HEK293 (cell line): ENCODE measurements around the gene PRSS16.

Experiments
- EGR2 ChIP-seq: fragments of 450-650 bp; formaldehyde crosslinking; IDR thresholded peaks from 2 replicates; pipeline ENCODE4 v1.5.1; 2016; ENCODE audit warnings: low read depth, missing biosample characterization, missing genetic modification characterization
- TRIM28 ChIP-seq: IDR thresholded peaks from 2 replicates; pipeline ENCODE4 v1.6.1; 2011; ENCODE audit warnings: low read length, control low read depth, borderline replicate concordance
- ZBTB1 ChIP-seq: fragments of 450-650 bp; formaldehyde crosslinking; IDR thresholded peaks from 2 replicates; pipeline ENCODE4 v1.5.1; 2016; ENCODE audit warnings: missing biosample characterization, missing genetic modification characterization
- ZNF121 ChIP-seq: fragments of 450-650 bp; formaldehyde crosslinking; IDR thresholded peaks from 2 replicates; pipeline ENCODE4 v1.5.1; 2016; ENCODE audit warnings: missing biosample characterization, missing genetic modification characterization
- ZNF133 ChIP-seq: fragments of 450-650 bp; formaldehyde crosslinking; IDR thresholded peaks from 2 replicates; pipeline ENCODE4 v1.5.1; 2016; ENCODE audit warnings: missing biosample characterization, missing genetic modification characterization
- ZNF274 ChIP-seq, 2 experiments: fragments of 200-500 bp in 1 of 2; fragments of 450-650 bp in 1 of 2; sonication (Bioruptor generic) in 1 of 2; formaldehyde crosslinking in 1 of 2; IDR thresholded peaks; 2 replicates each; pipeline versions ENCODE4 v1.5.1 to v1.6.1; 2014 to 2016; ENCODE audit warnings: borderline replicate concordance in 1 of 2, inconsistent platforms in 1 of 2, low read length in 1 of 2, missing biosample characterization in 1 of 2, missing genetic modification characterization in 1 of 2
- ZNF596 ChIP-seq: fragments of 450-650 bp; IDR thresholded peaks from 2 replicates; pipeline ENCODE4 v1.5.0; 2018; ENCODE audit warnings: missing biosample characterization, mild to moderate bottlenecking, missing genetic modification characterization, moderate library complexity
- ZNF768 ChIP-seq: fragments of 450-650 bp; formaldehyde crosslinking; IDR thresholded peaks from 2 replicates; pipeline ENCODE4 v1.5.1; 2018; ENCODE audit warnings: missing biosample characterization, mild to moderate bottlenecking, missing genetic modification characterization
- TF ChIP-seq, protein P1 (sequence below): fragments of 450-650 bp; formaldehyde crosslinking; IDR thresholded peaks from 2 replicates; pipeline ENCODE4 v1.5.1; 2016; ENCODE audit warnings: missing biosample characterization, missing genetic modification characterization

DNA sequence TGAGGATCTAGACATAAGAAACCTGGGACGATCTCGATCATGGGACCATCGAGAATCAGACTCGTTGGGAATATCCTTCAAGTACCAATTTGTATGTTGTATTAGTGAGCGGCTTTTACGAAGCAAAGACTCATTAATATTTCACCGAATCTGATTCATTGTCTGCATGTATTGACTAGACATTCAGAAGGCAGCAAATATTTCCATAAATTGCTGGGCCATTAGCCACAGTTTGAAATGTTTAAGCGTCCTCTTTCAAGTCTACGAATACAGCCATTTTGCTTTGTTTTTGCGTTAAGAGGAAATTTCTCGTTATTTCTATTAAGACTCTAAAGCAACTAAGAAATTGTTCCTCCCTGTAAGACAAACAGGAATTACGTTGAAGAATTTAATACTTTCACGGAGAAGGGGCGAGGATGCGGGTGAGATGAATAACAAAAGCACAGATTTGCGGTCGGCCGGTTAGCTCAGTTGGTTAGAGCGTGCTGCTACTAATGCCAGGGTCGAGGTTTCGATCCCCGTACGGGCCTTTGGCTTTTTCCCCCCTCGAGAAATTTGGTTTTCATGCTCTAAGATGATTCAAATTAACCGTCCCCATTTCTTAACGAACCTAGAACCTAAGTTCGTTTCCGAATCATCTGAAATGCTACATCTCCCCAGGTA, 46.1 kb downstream of the PRSS16 start:
- no peak for TF ChIP-seq ZNF596 (tag by site-specific recombination)
- TF ChIP-seq ZNF768 (tag by site-specific recombination): no peak
- TF ChIP-seq, protein P1, sequence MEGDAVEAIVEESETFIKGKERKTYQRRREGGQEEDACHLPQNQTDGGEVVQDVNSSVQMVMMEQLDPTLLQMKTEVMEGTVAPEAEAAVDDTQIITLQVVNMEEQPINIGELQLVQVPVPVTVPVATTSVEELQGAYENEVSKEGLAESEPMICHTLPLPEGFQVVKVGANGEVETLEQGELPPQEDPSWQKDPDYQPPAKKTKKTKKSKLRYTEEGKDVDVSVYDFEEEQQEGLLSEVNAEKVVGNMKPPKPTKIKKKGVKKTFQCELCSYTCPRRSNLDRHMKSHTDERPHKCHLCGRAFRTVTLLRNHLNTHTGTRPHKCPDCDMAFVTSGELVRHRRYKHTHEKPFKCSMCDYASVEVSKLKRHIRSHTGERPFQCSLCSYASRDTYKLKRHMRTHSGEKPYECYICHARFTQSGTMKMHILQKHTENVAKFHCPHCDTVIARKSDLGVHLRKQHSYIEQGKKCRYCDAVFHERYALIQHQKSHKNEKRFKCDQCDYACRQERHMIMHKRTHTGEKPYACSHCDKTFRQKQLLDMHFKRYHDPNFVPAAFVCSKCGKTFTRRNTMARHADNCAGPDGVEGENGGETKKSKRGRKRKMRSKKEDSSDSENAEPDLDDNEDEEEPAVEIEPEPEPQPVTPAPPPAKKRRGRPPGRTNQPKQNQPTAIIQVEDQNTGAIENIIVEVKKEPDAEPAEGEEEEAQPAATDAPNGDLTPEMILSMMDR (tag by site-specific recombination): no peak
- no peak for TF ChIP-seq ZBTB1 (tag by site-specific recombination)
- no peak for TF ChIP-seq EGR2 (tag by site-specific recombination)
- TF ChIP-seq TRIM28: no peak
- TF ChIP-seq ZNF121 (tag by site-specific recombination): no peak
- no peak for TF ChIP-seq ZNF133
- no peak for TF ChIP-seq ZNF274 (IDR thresholded peaks at IDR 0.05; ENCODE audit: low read length)
- no peak for TF ChIP-seq ZNF274 (tag by site-specific recombination; IDR thresholded peaks at IDR 0.05; ENCODE audit: borderline replicate concordance)
